H1 (cell line): ENCODE data around the gene WWP2. TPM values are rescaled to one million over a fixed set of nuclear protein-coding genes. Genes with fewer than 3 reads are reported as not detected.

ENCODE experiments used
- CTCF ChIA-PET: fragments of 300-600 bp; sonication (Branson Sonifier 250); formaldehyde crosslinking; loops from one replicate; lab custom pipeline; 2021; ENCODE audit not compliant: partially characterized antibody; lab: Charles Lee
- POLR2A ChIA-PET: fragments of 300-600 bp; sonication (Branson Sonifier 250); formaldehyde crosslinking; loops from one replicate; lab custom pipeline; 2021; ENCODE audit warnings: inconsistent platforms; ENCODE audit not compliant: partially characterized antibody; lab: Charles Lee
- DNase-seq, 2 experiments: peaks; one replicate each; pipeline versions ENCODE4 v3.0.0 to v3.0.0-alpha.2; 2010 to 2022; ENCODE audit warnings: low spot score in 2 of 2, low read depth in 1 of 2, mixed read lengths in 1 of 2
- FAIRE-seq: peaks from 2 replicates; lab custom pipeline; 2011; peaks lifted over from hg19 to GRCh38; lab: Jason Lieb, UNC
- H2AFZ ChIP-seq: 2 replicates; pipeline ENCODE4 v1.8.1; 2012; ENCODE audit warnings: low read length, inconsistent platforms
- H2AK5ac ChIP-seq: 2 replicates; pipeline ENCODE4 v1.6.1; 2013; ENCODE audit warnings: low read depth, low read length
- H2BK120ac ChIP-seq: replicated peaks from 2 replicates; pipeline ENCODE3; 2013; ENCODE audit warnings: low read depth, low read length, inconsistent platforms
- H2BK12ac ChIP-seq: 2 replicates; pipeline ENCODE4 v1.6.1; 2013; ENCODE audit warnings: low read depth, low read length
- H2BK15ac ChIP-seq: 2 replicates; pipeline ENCODE4 v1.6.1; 2013; ENCODE audit warnings: low read length
- H2BK20ac ChIP-seq: 2 replicates; pipeline ENCODE4 v1.6.1; 2013; ENCODE audit warnings: low read length
- H2BK5ac ChIP-seq: 2 replicates; pipeline ENCODE4 v1.6.1; 2013; ENCODE audit warnings: low read depth, low read length
- H3K14ac ChIP-seq: 2 replicates; pipeline ENCODE4 v1.6.1; 2013; ENCODE audit warnings: inconsistent platforms; ENCODE audit not compliant: insufficient read length
- H3K18ac ChIP-seq: 2 replicates; pipeline ENCODE4 v1.6.1; 2013; ENCODE audit warnings: low read length; ENCODE audit errors: extremely low read depth
- H3K23ac ChIP-seq: 2 replicates; pipeline ENCODE4 v1.6.1; 2013; ENCODE audit warnings: inconsistent platforms; ENCODE audit not compliant: insufficient read length
- H3K23me2 ChIP-seq: 2 replicates; pipeline ENCODE4 v1.6.1; 2013; ENCODE audit warnings: low read depth, low read length
- H3K27ac ChIP-seq: 2 replicates; pipeline ENCODE4 v1.6.1; 2011; ENCODE audit warnings: low read depth, low read length, inconsistent platforms
- H3K27me3 ChIP-seq, 4 experiments: replicated peaks in 1 of 4; 1 replicate in 1 of 4; 2 replicates in 3 of 4; pipeline versions ENCODE4 v1.6.1 to v1.8.1; 2011 to 2013; ENCODE audit warnings: low read length in 3 of 4, mild to moderate bottlenecking in 3 of 4, inconsistent platforms in 2 of 4, mixed read lengths in 2 of 4, moderate library complexity in 1 of 4; ENCODE audit not compliant: control insufficient read depth in 3 of 4, insufficient read depth in 3 of 4; ENCODE audit errors: extremely low read depth in 1 of 4
- H3K36me3 ChIP-seq, 4 experiments: 2 replicates each; pipeline versions ENCODE4 v1.6.1 to v1.8.1; 2011 to 2013; ENCODE audit warnings: mild to moderate bottlenecking in 4 of 4, low read length in 3 of 4, moderate library complexity in 2 of 4, control low read depth in 1 of 4, inconsistent platforms in 1 of 4; ENCODE audit not compliant: insufficient read depth in 4 of 4, control insufficient read depth in 2 of 4
- H3K4ac ChIP-seq: replicated peaks from 2 replicates; pipeline ENCODE3; 2013; ENCODE audit warnings: low read length, low read depth, mixed read lengths, inconsistent platforms; ENCODE audit not compliant: insufficient read length
- H3K4me1 ChIP-seq, 4 experiments: replicated peaks in 1 of 4; 1 replicate in 1 of 4; 2 replicates in 3 of 4; pipeline versions ENCODE4 v1.6.1 to v1.8.1; 2011 to 2013; ENCODE audit warnings: low read length in 3 of 4, inconsistent platforms in 2 of 4, mixed read lengths in 1 of 4; ENCODE audit not compliant: insufficient read depth in 4 of 4, control insufficient read depth in 3 of 4
- H3K4me2 ChIP-seq, 2 experiments: 2 replicates each; pipeline versions ENCODE4 v1.6.1 to v1.8.1; 2011 to 2013; ENCODE audit warnings: low read depth in 2 of 2, low read length in 2 of 2, control low read depth in 1 of 2, inconsistent platforms in 1 of 2, mild to moderate bottlenecking in 1 of 2; ENCODE audit not compliant: insufficient read depth in 1 of 2
- H3K4me3 ChIP-seq, 4 experiments: fragments of 200-600, 300-600 bp in 1 of 4; sonication (generic), shearing (Covaris generic), sonication (Bioruptor Twin) in 1 of 4; 2 replicates each; pipeline versions ENCODE4 v1.5.1 to v1.8.1; 2011 to 2016; ENCODE audit warnings: low read length in 4 of 4, low read depth in 3 of 4, control low read depth in 2 of 4, inconsistent platforms in 2 of 4, mild to moderate bottlenecking in 2 of 4, mixed read lengths in 1 of 4, moderate library complexity in 1 of 4; ENCODE audit not compliant: insufficient read depth in 2 of 4; ENCODE audit errors: extremely low read depth in 1 of 4
- H3K56ac ChIP-seq: replicated peaks from 2 replicates; pipeline ENCODE3; 2013; ENCODE audit warnings: low read depth, mild to moderate bottlenecking, mixed read lengths, low read length, inconsistent platforms; ENCODE audit not compliant: insufficient read length
- H3K79me1 ChIP-seq: 2 replicates; pipeline ENCODE4 v1.6.1; 2013; ENCODE audit warnings: low read depth, low read length, control low read depth
- H3K79me2 ChIP-seq, 2 experiments: 2 replicates each; pipeline versions ENCODE4 v1.6.1 to v1.8.1; 2012 to 2013; ENCODE audit warnings: low read length in 2 of 2, mild to moderate bottlenecking in 2 of 2, inconsistent platforms in 1 of 2; ENCODE audit not compliant: insufficient read depth in 2 of 2, control insufficient read depth in 1 of 2
- H3K9ac ChIP-seq, 4 experiments: replicated peaks in 1 of 4; 1 replicate in 1 of 4; 2 replicates in 3 of 4; pipeline versions ENCODE4 v1.6.1 to v1.8.1; 2011 to 2013; ENCODE audit warnings: low read depth in 3 of 4, low read length in 3 of 4, control low read depth in 2 of 4, mild to moderate bottlenecking in 2 of 4, moderate library complexity in 2 of 4, inconsistent platforms in 1 of 4; ENCODE audit errors: extremely low read depth in 1 of 4
- H3K9me3 ChIP-seq, 2 experiments: 2 replicates each; pipeline versions ENCODE4 v1.6.1 to v1.8.1; 2012 to 2013; ENCODE audit warnings: mild to moderate bottlenecking in 2 of 2, moderate library complexity in 2 of 2, control low read depth in 1 of 2, inconsistent platforms in 1 of 2, low read depth in 1 of 2, low read length in 1 of 2, mixed read lengths in 1 of 2; ENCODE audit not compliant: insufficient read depth in 2 of 2
- H4K20me1 ChIP-seq, 2 experiments: replicated peaks in 1 of 2; 2 replicates each; pipeline versions ENCODE3 to v1.8.1; 2011 to 2013; ENCODE audit warnings: inconsistent platforms in 2 of 2, low read length in 2 of 2, mild to moderate bottlenecking in 1 of 2; ENCODE audit not compliant: insufficient read depth in 2 of 2, control insufficient read depth in 1 of 2
- H4K5ac ChIP-seq: 2 replicates; pipeline ENCODE4 v1.6.1; 2013; ENCODE audit warnings: low read length, low read depth, mixed read lengths, inconsistent platforms; ENCODE audit not compliant: insufficient read length
- H4K8ac ChIP-seq: 2 replicates; pipeline ENCODE4 v1.8.0; 2013; ENCODE audit warnings: mild to moderate bottlenecking, moderate library complexity, low read length, inconsistent platforms; ENCODE audit not compliant: insufficient read depth; ENCODE audit errors: extremely low read depth
- H4K91ac ChIP-seq: replicated peaks from 2 replicates; pipeline ENCODE3; 2013; ENCODE audit warnings: low read length, mixed read lengths, inconsistent platforms; ENCODE audit not compliant: insufficient read length
- BCL11A ChIP-seq, 2 experiments: IDR thresholded peaks; one replicate each; pipeline ENCODE4 v1.6.1; 2011; ENCODE audit warnings: low read depth in 2 of 2, low read length in 2 of 2, mild to moderate bottlenecking in 2 of 2
- CHD1 ChIP-seq: IDR thresholded peaks from 2 replicates; pipeline ENCODE4 v1.6.1; 2012; ENCODE audit warnings: low read depth, low read length, improper control_type of control experiment
- KDM1A ChIP-seq: fragments of 200-600, 300-600 bp; sonication (generic); IDR thresholded peaks from 2 replicates; pipeline ENCODE4 v1.7.1; 2016; ENCODE audit warnings: mild to moderate bottlenecking, low read length, borderline replicate concordance
- MAFK ChIP-seq: IDR thresholded peaks from 2 replicates; pipeline ENCODE4 v1.6.1; 2012; ENCODE audit warnings: low read depth, mild to moderate bottlenecking, improper control_type of control experiment, low read length
- PHF8 ChIP-seq: fragments of 200-600 bp; sonication (generic); conservative IDR thresholded peaks from 2 replicates; pipeline ENCODE4 v1.7.1; 2012; ENCODE audit warnings: low read depth, mild to moderate bottlenecking, inconsistent platforms, low read length, moderate library complexity
- POLR2A ChIP-seq, 2 experiments: IDR thresholded peaks; 1 replicate in 1 of 2; 2 replicates in 1 of 2; pipeline ENCODE4 v1.6.1; 2011; ENCODE audit warnings: low read depth in 2 of 2, low read length in 2 of 2, mild to moderate bottlenecking in 2 of 2; ENCODE audit errors: control extremely low read depth in 1 of 2
- RBBP5 ChIP-seq: IDR thresholded peaks from 2 replicates; pipeline ENCODE4 v1.7.1; 2012; ENCODE audit warnings: low read depth, mild to moderate bottlenecking, inconsistent platforms, low read length, moderate library complexity, borderline replicate concordance
- RNF2 ChIP-seq: fragments of 200-900, 300-1000 bp; sonication (generic); IDR thresholded peaks from 2 replicates; pipeline ENCODE4 v1.7.1; 2016; ENCODE audit warnings: borderline replicate concordance, low read depth, mild to moderate bottlenecking, antibody characterized with exemption, low read length; ENCODE audit not compliant: poor library complexity, severe bottlenecking; ENCODE audit errors: missing control alignments
- SAP30 ChIP-seq: fragments of 300-600 bp; sonication (generic); IDR thresholded peaks from 2 replicates; pipeline ENCODE4 v1.7.1; 2012; ENCODE audit warnings: low read length, moderate library complexity, mild to moderate bottlenecking, inconsistent platforms; ENCODE audit not compliant: insufficient read depth, insufficient replicate concordance
- YY1 ChIP-seq: IDR thresholded peaks from 2 replicates; pipeline ENCODE4 v1.6.1; 2011; ENCODE audit warnings: low read depth, mild to moderate bottlenecking, low read length
- ZNF274 ChIP-seq: IDR thresholded peaks from 2 replicates; pipeline ENCODE4 v1.7.0; 2012; ENCODE audit warnings: low read length, borderline replicate concordance; ENCODE audit errors: extremely low read depth
- WGBS, 2 experiments: shearing (Covaris generic) in 1 of 2; methylation state at CpG; one replicate each; pipeline versions ENCODE4 v1.1.6 to v1.1.7; 2013 to 2015; ENCODE audit warnings: low lambda C conversion rate in 2 of 2, mixed read lengths in 2 of 2, inconsistent platforms in 1 of 2, low coverage in 1 of 2, missing lambda C conversion rate in 1 of 2; ENCODE audit not compliant: insufficient replicate concordance in 2 of 2, insufficient coverage in 1 of 2, insufficient read length in 1 of 2; ENCODE audit errors: extremely low coverage in 1 of 2, missing lambda C conversion rate in 1 of 2; 5-methylcytosine and 5-hydroxymethylcytosine counted together
- polyA plus RNA-seq, 7 experiments: library from polyadenylated mRNA; depleted of rRNA in 3 of 7; stranded (reverse) in 5 of 7; unstranded in 2 of 7; fragments of >200 nt in 5 of 7; fragments of 200-250 nt in 2 of 7; gene quantifications; 1 replicate in 5 of 7; 2 replicates in 1 of 7; 4 replicates in 1 of 7; pipeline versions ENCODE4 v1.2.1 to v1.2.3, GENCODE V29; 2011 to 2013; ENCODE audit warnings: missing spikeins in 2 of 7, mixed read lengths in 2 of 7
- total RNA-seq: library from RNA; stranded (reverse); fragmentation: NEBNext Ultra II Directional; extraction: Animal tissue kit (Norgen Biotek cat#: 25700); gene quantifications from 2 replicates; pipeline ENCODE4 v1.2.1, GENCODE V29; 2021
- TF ChIP-seq, protein P1 (sequence below): IDR thresholded peaks from 2 replicates; pipeline ENCODE4 v1.6.1; 2012; ENCODE audit warnings: inconsistent platforms
- TF ChIP-seq, protein P2 (sequence below): IDR thresholded peaks from 2 replicates; pipeline ENCODE4 v1.6.1; 2012; ENCODE audit warnings: inconsistent platforms

WWP2 gene
- total and polyA plus RNA-seq, 2 of the 8 experiments (the other 6 are each of a cell fraction or from before 2014, with no cell fraction given), result 14.1 to 42.2 TPM

DNA sequence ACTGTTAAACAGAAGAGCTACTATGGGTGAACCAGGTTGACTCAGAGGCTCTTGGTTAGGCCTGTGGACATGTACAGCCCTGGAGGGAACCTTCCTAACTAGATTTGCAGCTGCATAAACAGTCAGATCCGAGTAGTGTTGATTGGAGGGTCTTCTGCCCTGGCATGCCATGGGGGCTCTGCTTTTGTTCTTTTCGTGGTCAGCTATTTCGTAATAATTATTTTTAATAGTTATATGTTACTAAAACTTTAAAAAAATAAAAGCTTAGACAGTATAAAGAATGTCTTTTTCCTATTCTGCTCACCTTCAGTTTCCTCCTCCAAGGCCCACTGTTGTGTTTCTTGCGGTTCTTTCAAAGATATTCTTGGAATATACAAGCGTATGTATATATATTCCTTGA, 121.6 kb downstream of the WWP2 start:
- H3K56ac ChIP-seq, result no peak overlapping the region
- H4K8ac ChIP-seq, result no peak overlapping the region
- no peak for FAIRE-seq
- H3K36me3 ChIP-seq, result peaks cover 0 to 2% (median 0%) of the 10 kb centered on the region in 4 experiments; a peak in 2 of 8 replicates
- CTCF ChIA-PET, result interaction anchor here (0.7 to 2.1 kb wide), 2 partner anchors 83 to 88 kb away, joined by 3 to 5 read pairs; no protein-coding TSS in a partner anchor
- POLR2A ChIA-PET, result interaction anchor here (1.9 to 2.4 kb wide), 2 partner anchors 10 to 13 kb away, joined by 4 to 6 read pairs; no protein-coding TSS in a partner anchor
- H3K79me1 ChIP-seq, result no peaks in the 10 kb centered on the region
- no peak overlapping the region for H3K4me2 ChIP-seq
- no peak overlapping the region for H3K9ac ChIP-seq
- no peak overlapping the region for H3K14ac ChIP-seq
- no peak overlapping the region for H4K91ac ChIP-seq
- no peak overlapping the region for H2BK20ac ChIP-seq
- no peak overlapping the region for H3K18ac ChIP-seq
- WGBS, 2 experiments, result 90% methylated on average over 5 of the region's 5 CpGs; no CpG with 5 or more reads in 1 of the 2 experiments
- no peaks in the 10 kb centered on the region for H3K9me3 ChIP-seq
- no peaks in the 10 kb centered on the region for H3K79me2 ChIP-seq
- H2BK12ac ChIP-seq, result no peak overlapping the region
- H3K23me2 ChIP-seq, result no peaks in the 10 kb centered on the region
- H2BK120ac ChIP-seq, result no peak overlapping the region
- DNase-seq, result no peak
- no peak overlapping the region for H3K27ac ChIP-seq
- no peak overlapping the region for H4K5ac ChIP-seq
- H2AFZ ChIP-seq, result no peak overlapping the region
- no peak overlapping the region for H2AK5ac ChIP-seq
- H2BK15ac ChIP-seq, result no peak overlapping the region
- no peak overlapping the region for H3K4me3 ChIP-seq
- H4K20me1 ChIP-seq, result peaks cover 0 to 3% of the 10 kb centered on the region in 2 experiments
- no peak overlapping the region for H3K4ac ChIP-seq
- no peak overlapping the region for H2BK5ac ChIP-seq
- H3K23ac ChIP-seq, result no peak overlapping the region
- H3K4me1 ChIP-seq, result no peaks in the 10 kb centered on the region
- no peaks in the 10 kb centered on the region for H3K27me3 ChIP-seq
- TF ChIP-seq ZNF274, result no peak
- no peak for TF ChIP-seq MAFK
- TF ChIP-seq, protein P1, sequence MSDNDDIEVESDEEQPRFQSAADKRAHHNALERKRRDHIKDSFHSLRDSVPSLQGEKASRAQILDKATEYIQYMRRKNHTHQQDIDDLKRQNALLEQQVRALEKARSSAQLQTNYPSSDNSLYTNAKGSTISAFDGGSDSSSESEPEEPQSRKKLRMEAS, result no peak
- no peak for TF ChIP-seq CHD1
- no peak for TF ChIP-seq POLR2A (IDR thresholded peaks at IDR 0.05; ENCODE audit: control extremely low read depth in 1 of 2, low read depth in 2 of 2, low read length in 2 of 2)
- no peak for TF ChIP-seq YY1
- TF ChIP-seq, protein P2, sequence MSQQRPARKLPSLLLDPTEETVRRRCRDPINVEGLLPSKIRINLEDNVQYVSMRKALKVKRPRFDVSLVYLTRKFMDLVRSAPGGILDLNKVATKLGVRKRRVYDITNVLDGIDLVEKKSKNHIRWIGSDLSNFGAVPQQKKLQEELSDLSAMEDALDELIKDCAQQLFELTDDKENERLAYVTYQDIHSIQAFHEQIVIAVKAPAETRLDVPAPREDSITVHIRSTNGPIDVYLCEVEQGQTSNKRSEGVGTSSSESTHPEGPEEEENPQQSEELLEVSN, result no peak
- TF ChIP-seq PHF8, result no peak
- TF ChIP-seq RNF2, result no peak
- no peak for TF ChIP-seq RBBP5
- no peak for TF ChIP-seq BCL11A (IDR thresholded peaks at IDR 0.05; ENCODE audit: low read depth in 2 of 2, low read length in 2 of 2)
- TF ChIP-seq KDM1A, result no peak
- no peak for TF ChIP-seq SAP30
